Type B pancreatic cell (in vitro differentiated cells): Measurements from ENCODE around the gene PIP5K1B. TPM values are rescaled to one million over a fixed set of nuclear protein-coding genes. Genes with fewer than 3 reads are reported as not detected.

ENCODE experiments used
- DNase-seq: peaks from one replicate; pipeline ENCODE4 v3.0.0; 2021; ENCODE audit warnings: mixed read lengths; ENCODE audit not compliant: unreplicated experiment; ENCODE audit errors: extremely low spot score
- H3K27ac Mint-ChIP-seq: 2 replicates; pipeline ENCODE4 v1.8.0; 2021; ENCODE audit warnings: mild to moderate bottlenecking, mixed read lengths
- H3K27me3 Mint-ChIP-seq: 2 replicates; pipeline ENCODE4 v1.8.0; 2021; ENCODE audit warnings: mixed read lengths
- H3K36me3 Mint-ChIP-seq: 2 replicates; pipeline ENCODE4 v1.8.0; 2021; ENCODE audit warnings: mixed read lengths
- H3K4me1 Mint-ChIP-seq: one replicate; pipeline ENCODE4 v1.8.0; 2021; ENCODE audit warnings: mixed read lengths; ENCODE audit not compliant: unreplicated experiment
- H3K4me3 Mint-ChIP-seq: 2 replicates; pipeline ENCODE4 v1.8.0; 2021; ENCODE audit warnings: mild to moderate bottlenecking, mixed read lengths
- H3K9me3 Mint-ChIP-seq: 2 replicates; pipeline ENCODE4 v1.8.0; 2021; ENCODE audit warnings: mixed read lengths
- total RNA-seq: library from RNA; stranded (reverse); gene quantifications from 2 replicates; pipeline ENCODE4 v1.2.1, GENCODE V29; 2021; ENCODE audit warnings: low replicate concordance
- TF ChIP-seq, protein P1 (sequence below): fragments of 200-600 bp; sonication (generic); conservative IDR thresholded peaks from 2 replicates; pipeline ENCODE4 v1.5.0; 2021; ENCODE audit warnings: antibody characterized with exemption, mild to moderate bottlenecking

The PIP5K1B gene
- total RNA-seq, 1 donor from 2014 or later, result 9.8 TPM

DNA sequence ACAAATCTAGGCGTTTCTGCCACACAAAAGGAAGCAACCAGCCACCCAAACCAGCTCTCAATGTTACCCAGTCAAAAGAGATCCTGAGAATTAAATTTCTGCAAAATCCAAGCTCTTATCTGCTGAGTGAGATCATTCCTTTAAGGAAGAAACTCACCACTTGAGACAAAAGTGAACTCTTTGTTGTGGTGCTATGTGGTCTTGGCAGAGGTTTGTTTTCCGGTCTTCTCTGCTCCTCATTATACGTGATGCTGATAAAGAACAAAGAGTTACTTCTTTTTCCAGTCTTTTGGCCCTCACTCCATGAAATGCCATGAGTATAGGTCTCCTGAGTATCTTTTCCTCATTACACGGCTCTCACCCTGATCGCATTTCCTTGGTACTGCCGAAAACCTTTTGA is 226.8 kb downstream of the PIP5K1B start:
- TF ChIP-seq, protein P1, sequence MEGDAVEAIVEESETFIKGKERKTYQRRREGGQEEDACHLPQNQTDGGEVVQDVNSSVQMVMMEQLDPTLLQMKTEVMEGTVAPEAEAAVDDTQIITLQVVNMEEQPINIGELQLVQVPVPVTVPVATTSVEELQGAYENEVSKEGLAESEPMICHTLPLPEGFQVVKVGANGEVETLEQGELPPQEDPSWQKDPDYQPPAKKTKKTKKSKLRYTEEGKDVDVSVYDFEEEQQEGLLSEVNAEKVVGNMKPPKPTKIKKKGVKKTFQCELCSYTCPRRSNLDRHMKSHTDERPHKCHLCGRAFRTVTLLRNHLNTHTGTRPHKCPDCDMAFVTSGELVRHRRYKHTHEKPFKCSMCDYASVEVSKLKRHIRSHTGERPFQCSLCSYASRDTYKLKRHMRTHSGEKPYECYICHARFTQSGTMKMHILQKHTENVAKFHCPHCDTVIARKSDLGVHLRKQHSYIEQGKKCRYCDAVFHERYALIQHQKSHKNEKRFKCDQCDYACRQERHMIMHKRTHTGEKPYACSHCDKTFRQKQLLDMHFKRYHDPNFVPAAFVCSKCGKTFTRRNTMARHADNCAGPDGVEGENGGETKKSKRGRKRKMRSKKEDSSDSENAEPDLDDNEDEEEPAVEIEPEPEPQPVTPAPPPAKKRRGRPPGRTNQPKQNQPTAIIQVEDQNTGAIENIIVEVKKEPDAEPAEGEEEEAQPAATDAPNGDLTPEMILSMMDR, result no peak
- H3K4me1 Mint-ChIP-seq, result peaks cover 10% of the 10 kb centered on the region
- H3K4me3 Mint-ChIP-seq, result no peak overlapping the region
- peaks cover 4% of the 10 kb centered on the region for H3K9me3 Mint-ChIP-seq
- no peaks in the 10 kb centered on the region for H3K27me3 Mint-ChIP-seq
- DNase-seq, result no peak
- no peak overlapping the region for H3K27ac Mint-ChIP-seq
- H3K36me3 Mint-ChIP-seq, result no peaks in the 10 kb centered on the region

DNA sequence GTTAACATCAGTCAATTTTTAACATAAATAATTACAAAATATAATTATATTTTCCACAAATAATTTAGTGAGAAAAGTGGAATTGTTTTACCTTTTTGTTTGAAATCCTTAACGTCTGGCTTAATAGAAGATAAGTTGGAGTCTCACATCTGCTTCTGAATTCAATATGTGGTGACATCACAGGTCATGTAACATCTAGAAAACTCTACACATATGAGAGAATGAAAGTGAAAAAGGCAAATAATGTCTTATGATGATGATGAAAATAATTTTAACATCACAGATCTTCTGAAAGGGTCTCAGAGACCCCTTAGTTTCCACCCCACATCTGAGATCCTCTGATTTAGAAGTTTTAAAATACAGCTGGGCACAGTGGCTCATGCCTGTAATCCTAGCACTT is 227.4 kb downstream of the PIP5K1B start:
- H3K36me3 Mint-ChIP-seq, result no peaks in the 10 kb centered on the region
- no peak overlapping the region for H3K27ac Mint-ChIP-seq
- H3K9me3 Mint-ChIP-seq, result peaks cover 4% of the 10 kb centered on the region
- peaks cover 10% of the 10 kb centered on the region for H3K4me1 Mint-ChIP-seq
- no peak overlapping the region for H3K4me3 Mint-ChIP-seq
- no peaks in the 10 kb centered on the region for H3K27me3 Mint-ChIP-seq
- TF ChIP-seq, protein P1, result no peak
- no peak for DNase-seq

DNA sequence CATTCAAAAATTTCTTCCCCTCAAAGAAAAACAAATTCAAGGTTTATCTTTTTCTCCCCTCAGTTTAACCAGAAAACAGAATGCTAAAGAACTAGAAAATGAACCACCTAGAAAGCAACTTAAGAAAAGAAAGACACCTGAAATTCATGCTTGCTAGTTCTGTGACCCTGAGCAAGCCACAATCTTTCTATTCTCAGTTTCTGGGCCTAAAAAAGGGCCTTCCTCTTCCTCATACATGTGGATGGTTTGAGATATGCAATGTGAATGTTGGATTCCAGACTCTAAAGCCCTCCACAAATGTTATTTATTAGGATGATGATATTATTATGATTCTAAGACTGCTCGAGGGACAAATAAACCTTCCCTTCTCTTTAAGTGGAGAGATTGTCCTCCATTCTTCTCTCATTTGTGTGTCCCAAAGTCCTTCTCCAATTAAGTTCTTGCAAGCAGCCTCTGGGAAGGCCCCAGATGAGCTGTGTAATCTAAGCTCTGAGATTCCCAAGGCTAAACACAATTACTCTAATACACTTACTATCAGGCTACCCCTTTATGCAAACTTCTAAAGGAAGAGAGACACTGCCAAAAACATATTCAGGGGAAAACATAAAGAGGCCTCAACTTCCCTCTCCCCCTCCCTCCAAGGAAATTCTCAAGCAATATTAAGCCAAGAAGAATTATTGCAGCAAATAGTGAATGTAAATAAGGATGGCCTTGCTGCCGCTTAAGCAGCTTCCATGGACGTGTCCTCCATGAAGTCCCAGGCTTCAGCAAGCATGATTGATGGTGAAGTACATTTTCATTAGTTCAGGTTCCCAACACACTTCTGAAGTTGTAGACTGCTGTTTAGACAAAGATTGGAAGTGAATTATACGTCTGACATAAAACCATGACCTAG is 228.6 kb downstream of the PIP5K1B start:
- no peak for DNase-seq
- no peaks in the 10 kb centered on the region for H3K36me3 Mint-ChIP-seq
- no peak overlapping the region for H3K4me3 Mint-ChIP-seq
- H3K27me3 Mint-ChIP-seq, result no peaks in the 10 kb centered on the region
- no peak overlapping the region for H3K27ac Mint-ChIP-seq
- H3K9me3 Mint-ChIP-seq, result peaks cover 4% of the 10 kb centered on the region
- TF ChIP-seq, protein P1, result no peak
- peaks cover 10% of the 10 kb centered on the region for H3K4me1 Mint-ChIP-seq

DNA sequence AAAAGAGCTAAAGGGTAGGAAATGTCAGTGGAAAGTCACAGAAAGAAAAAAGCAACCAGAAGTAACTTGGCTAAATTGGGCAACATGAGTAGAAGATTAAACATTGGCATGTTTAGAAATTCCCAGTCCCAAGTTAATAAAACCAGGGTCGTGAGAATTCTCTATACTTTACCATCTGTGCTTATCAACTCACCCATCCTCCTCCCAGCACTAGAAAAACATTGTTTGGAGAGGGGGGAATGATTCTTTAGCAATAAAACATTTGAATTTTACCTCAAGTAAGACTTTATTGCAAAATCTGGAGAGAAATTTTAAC is 229.2 kb downstream of the PIP5K1B start:
- no peak for DNase-seq
- TF ChIP-seq, protein P1, result no peak
- Mint-ChIP-seq H3K27me3 (no peaks in the 10 kb centered on the region), H3K4me3 (no peak overlapping the region), H3K9me3 (peaks cover 4% of the 10 kb centered on the region), H3K36me3 (no peaks in the 10 kb centered on the region), H3K27ac (no peak overlapping the region), H3K4me1 (peaks cover 10% of the 10 kb centered on the region)

DNA sequence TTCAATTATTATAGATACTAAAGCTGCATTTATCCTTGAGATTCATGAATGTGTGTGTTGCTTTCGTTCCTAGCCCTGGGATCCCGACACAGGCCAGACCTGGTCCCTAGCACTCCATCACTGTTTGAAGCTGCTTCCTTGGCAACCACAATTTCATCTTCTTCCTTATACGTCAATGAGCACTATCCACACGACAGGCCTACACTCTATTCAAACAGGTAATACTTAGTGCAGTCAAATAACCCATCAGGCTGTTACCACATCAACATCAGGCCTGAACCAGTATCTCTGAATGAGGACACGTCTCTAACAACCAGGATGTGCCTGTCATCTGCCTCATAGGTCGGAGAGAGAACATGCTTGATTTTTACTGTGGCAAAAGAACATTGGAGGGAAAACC is 235.5 kb downstream of the PIP5K1B start:
- Mint-ChIP-seq H3K9me3 (no peaks in the 10 kb centered on the region), H3K27ac (no peak overlapping the region), H3K27me3 (no peaks in the 10 kb centered on the region), H3K4me1 (no peaks in the 10 kb centered on the region), H3K4me3 (no peak overlapping the region), H3K36me3 (no peaks in the 10 kb centered on the region)
- no peak for DNase-seq
- TF ChIP-seq, protein P1, result no peak
